ENCODE measurements around the gene CHURC1.

The CHURC1 gene

DNA sequence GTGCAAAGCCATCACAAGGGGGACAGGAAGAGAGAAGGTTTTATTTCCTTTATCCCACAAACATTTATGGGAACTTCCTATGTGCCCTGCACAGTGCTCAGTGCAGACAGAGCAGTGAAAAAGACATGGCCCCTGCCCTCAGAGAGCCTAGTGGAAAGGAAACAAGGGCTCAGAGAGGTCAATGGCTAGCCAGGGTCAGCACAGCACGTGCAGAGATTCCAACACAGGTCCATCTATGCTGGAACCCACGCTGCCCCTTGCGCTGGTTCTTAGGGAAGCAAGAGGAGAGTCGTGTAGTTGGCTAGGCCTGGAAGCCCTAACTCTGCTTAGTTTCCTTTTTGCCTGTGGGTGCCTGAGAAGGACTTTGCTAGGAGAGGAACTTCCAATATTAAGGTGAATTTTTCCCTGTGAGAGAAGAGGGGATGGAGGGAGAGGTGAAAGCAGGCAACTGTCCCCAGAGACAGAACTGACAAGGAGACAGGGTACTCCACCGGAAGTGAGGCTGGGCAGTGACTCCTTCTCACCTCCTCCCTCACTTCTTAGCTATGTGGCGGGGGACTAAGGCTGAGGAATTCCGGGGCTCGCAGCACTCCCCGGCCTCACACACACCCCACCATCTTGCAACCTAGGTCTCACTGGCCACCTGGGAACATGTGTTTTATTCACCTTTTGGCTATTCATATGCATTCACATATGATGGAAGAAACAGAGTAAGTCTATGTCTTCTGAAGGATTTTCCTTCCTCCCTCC is 40.4 kb downstream of the CHURC1 start:
- Histone ChIP-seq H3K36me3 (replicated peaks) (no peaks in the 10 kb centered on the region), H3K4me3 (ENCODE audit: low read depth, low read length) (no peak overlapping the region), H3K27me3 (replicated peaks) (no peaks in the 10 kb centered on the region), H3K27ac (no peak overlapping the region)
- TF ChIP-seq, protein P1, sequence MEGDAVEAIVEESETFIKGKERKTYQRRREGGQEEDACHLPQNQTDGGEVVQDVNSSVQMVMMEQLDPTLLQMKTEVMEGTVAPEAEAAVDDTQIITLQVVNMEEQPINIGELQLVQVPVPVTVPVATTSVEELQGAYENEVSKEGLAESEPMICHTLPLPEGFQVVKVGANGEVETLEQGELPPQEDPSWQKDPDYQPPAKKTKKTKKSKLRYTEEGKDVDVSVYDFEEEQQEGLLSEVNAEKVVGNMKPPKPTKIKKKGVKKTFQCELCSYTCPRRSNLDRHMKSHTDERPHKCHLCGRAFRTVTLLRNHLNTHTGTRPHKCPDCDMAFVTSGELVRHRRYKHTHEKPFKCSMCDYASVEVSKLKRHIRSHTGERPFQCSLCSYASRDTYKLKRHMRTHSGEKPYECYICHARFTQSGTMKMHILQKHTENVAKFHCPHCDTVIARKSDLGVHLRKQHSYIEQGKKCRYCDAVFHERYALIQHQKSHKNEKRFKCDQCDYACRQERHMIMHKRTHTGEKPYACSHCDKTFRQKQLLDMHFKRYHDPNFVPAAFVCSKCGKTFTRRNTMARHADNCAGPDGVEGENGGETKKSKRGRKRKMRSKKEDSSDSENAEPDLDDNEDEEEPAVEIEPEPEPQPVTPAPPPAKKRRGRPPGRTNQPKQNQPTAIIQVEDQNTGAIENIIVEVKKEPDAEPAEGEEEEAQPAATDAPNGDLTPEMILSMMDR (IDR thresholded peaks at IDR 0.05; ENCODE audit: low read depth, low read length, missing control alignments) = no peak
- in situ Hi-C loops (cut with HindIII; ENCODE audit: low pct_ligation_motif_present, low sequenced_read_pairs) = no loop called here
- DNase-seq = no peak

GRCh38 chr14:64955297-64955696 is 41.0 kb downstream of the CHURC1 start:
- Histone ChIP-seq H3K27ac (no peak overlapping the region), H3K27me3 (replicated peaks) (no peaks in the 10 kb centered on the region), H3K4me3 (ENCODE audit: low read depth, low read length) (no peak overlapping the region), H3K36me3 (replicated peaks) (no peaks in the 10 kb centered on the region)
- TF ChIP-seq, protein P1 (IDR thresholded peaks at IDR 0.05; ENCODE audit: low read depth, low read length, missing control alignments) = no peak
- no peak for DNase-seq
- in situ Hi-C loops (cut with HindIII; ENCODE audit: low pct_ligation_motif_present, low sequenced_read_pairs) = no loop called here

DNA sequence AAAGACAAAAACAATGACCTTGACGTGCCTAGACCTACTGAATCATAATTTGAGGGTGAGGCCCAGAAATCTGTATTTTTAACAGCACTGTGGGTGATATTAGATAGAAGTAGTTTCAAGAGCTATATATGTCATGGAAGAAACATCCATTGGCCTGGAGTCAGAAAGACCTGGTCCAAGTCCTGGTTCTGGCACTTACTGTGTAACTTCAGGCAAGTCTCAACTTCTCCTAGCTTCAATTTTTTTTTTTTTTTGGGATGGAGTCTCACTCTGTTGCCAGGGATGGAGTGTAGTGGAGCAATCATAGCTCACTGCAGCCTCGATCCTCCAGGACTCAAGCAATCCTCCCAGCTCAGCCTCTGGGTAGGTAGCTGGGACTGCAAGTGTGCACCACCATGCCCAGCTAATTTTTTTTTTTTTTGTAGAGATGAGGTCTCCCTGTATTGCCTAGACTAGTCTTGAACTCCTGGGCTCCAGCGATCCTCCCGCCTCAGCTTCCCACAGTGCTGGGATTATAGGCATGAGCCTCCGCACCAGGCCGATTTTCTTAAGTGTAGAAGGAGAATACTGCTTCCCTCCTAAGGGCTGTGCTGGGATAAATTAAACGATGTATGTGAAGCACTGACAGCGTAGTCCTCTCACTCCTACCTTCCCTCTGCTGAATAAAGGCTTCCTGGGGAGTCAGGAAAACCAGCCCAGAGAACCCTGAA is 42.6 kb downstream of the CHURC1 start:
- in situ Hi-C loops (cut with HindIII; ENCODE audit: low pct_ligation_motif_present, low sequenced_read_pairs) = no loop called here
- H3K27ac ChIP-seq = no peak overlapping the region

GRCh38 chr14:64958201-64958600 is 43.9 kb downstream of the CHURC1 start:
- in situ Hi-C loops (cut with HindIII; ENCODE audit: low pct_ligation_motif_present, low sequenced_read_pairs) = no loop called here

More for the DNA sequence above, 42.6 kb downstream of the CHURC1 start:
- no peaks in the 10 kb centered on the region for H3K27me3 ChIP-seq (replicated peaks)
- no peak overlapping the region for H3K4me3 ChIP-seq (ENCODE audit: low read depth, low read length)
- H3K36me3 ChIP-seq (replicated peaks) = no peaks in the 10 kb centered on the region
- no peak for DNase-seq
- TF ChIP-seq, protein P1 (IDR thresholded peaks at IDR 0.05; ENCODE audit: low read depth, low read length, missing control alignments) = no peak

GRCh38 chr14:64958743-64959142 is 44.5 kb downstream of the CHURC1 start:
- Histone ChIP-seq H3K36me3 (replicated peaks) (no peaks in the 10 kb centered on the region), H3K27me3 (replicated peaks) (no peaks in the 10 kb centered on the region), H3K27ac (no peak overlapping the region), H3K4me3 (ENCODE audit: low read depth, low read length) (no peak overlapping the region)
- in situ Hi-C loops (cut with HindIII; ENCODE audit: low pct_ligation_motif_present, low sequenced_read_pairs) = no loop called here
- no peak for DNase-seq
- TF ChIP-seq, protein P1 (IDR thresholded peaks at IDR 0.05; ENCODE audit: low read depth, low read length, missing control alignments) = no peak

More at GRCh38 chr14:64958201-64958600, 43.9 kb downstream of the CHURC1 start:
- Histone ChIP-seq H3K27ac (no peak overlapping the region), H3K36me3 (replicated peaks) (no peaks in the 10 kb centered on the region), H3K4me3 (ENCODE audit: low read depth, low read length) (no peak overlapping the region), H3K27me3 (replicated peaks) (no peaks in the 10 kb centered on the region)
- no peak for DNase-seq
- TF ChIP-seq, protein P1 (IDR thresholded peaks at IDR 0.05; ENCODE audit: low read depth, low read length, missing control alignments) = no peak

Measured in brain microvascular endothelial cell (primary cell).